Progenitor cell of endocrine pancreas (in vitro differentiated cells): ENCODE data around the gene ADARB1. TPM values are rescaled to one million over a fixed set of nuclear protein-coding genes. Genes with fewer than 3 reads are reported as not detected.

ENCODE experiments used
- DNase-seq: peaks from one replicate; pipeline ENCODE4 v3.0.0; 2021; ENCODE audit warnings: low spot score; ENCODE audit not compliant: unreplicated experiment
- H3K27ac Mint-ChIP-seq: 2 replicates; pipeline ENCODE4 v1.8.0; 2021; ENCODE audit warnings: mild to moderate bottlenecking, moderate library complexity, mixed read lengths
- H3K27me3 Mint-ChIP-seq: 2 replicates; pipeline ENCODE4 v1.8.0; 2021; ENCODE audit warnings: mixed read lengths
- H3K36me3 Mint-ChIP-seq: 2 replicates; pipeline ENCODE4 v1.8.0; 2022; ENCODE audit warnings: mixed read lengths; ENCODE audit not compliant: insufficient read depth
- H3K4me1 Mint-ChIP-seq: 2 replicates; pipeline ENCODE4 v1.8.0; 2021; ENCODE audit warnings: low read depth, mixed read lengths
- H3K4me3 Mint-ChIP-seq: 2 replicates; pipeline ENCODE4 v1.8.0; 2021; ENCODE audit warnings: low read depth, mild to moderate bottlenecking, moderate library complexity, mixed read lengths
- H3K9me3 Mint-ChIP-seq: 2 replicates; pipeline ENCODE4 v1.8.0; 2021; ENCODE audit warnings: low read depth, mixed read lengths
- total RNA-seq: library from RNA; stranded (reverse); gene quantifications from 2 replicates; pipeline ENCODE4 v1.2.1, GENCODE V29; 2021
- TF ChIP-seq, protein P1 (sequence below): fragments of 200-600 bp; sonication (generic); IDR thresholded peaks from one replicate; pipeline ENCODE4 v1.5.0; 2021; ENCODE audit warnings: antibody characterized with exemption, mild to moderate bottlenecking; ENCODE audit not compliant: unreplicated experiment

The ADARB1 gene
- total RNA-seq, 1 donor from 2014 or later: 19.1 TPM

DNA sequence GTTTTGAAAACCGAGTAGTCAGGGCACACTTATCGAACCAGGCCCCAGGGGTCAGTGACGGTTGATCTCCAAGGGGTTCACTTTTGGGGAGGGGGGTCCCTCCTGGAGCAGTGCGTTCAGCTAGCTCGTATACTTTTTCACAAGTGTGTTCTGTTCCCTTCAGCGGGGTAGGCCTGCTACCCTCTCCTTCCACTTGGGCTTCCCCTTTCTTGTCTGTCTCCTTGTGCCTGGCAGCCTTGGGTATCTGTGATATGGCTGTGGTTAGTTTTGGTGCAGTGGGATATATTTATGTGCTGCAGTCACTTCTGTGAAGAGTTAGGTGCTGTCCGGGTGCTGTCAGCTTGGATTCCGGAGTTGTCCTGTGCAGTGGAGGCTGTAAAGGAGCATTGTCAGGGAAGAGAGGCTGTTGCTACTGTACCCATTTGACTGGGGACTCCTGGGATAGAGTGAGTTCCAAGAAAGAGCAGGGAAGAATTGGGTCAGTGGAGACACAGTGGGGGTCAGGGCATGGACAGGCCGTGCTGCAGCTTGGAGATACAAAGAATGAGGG is 29.7 kb downstream of the ADARB1 start:
- H3K4me1 Mint-ChIP-seq: peaks cover 3% of the 10 kb centered on the region
- no peaks in the 10 kb centered on the region for H3K9me3 Mint-ChIP-seq
- no peaks in the 10 kb centered on the region for H3K27me3 Mint-ChIP-seq
- H3K4me3 Mint-ChIP-seq: no peak overlapping the region
- H3K27ac Mint-ChIP-seq: no peak overlapping the region
- DNase-seq: no peak
- TF ChIP-seq, protein P1, sequence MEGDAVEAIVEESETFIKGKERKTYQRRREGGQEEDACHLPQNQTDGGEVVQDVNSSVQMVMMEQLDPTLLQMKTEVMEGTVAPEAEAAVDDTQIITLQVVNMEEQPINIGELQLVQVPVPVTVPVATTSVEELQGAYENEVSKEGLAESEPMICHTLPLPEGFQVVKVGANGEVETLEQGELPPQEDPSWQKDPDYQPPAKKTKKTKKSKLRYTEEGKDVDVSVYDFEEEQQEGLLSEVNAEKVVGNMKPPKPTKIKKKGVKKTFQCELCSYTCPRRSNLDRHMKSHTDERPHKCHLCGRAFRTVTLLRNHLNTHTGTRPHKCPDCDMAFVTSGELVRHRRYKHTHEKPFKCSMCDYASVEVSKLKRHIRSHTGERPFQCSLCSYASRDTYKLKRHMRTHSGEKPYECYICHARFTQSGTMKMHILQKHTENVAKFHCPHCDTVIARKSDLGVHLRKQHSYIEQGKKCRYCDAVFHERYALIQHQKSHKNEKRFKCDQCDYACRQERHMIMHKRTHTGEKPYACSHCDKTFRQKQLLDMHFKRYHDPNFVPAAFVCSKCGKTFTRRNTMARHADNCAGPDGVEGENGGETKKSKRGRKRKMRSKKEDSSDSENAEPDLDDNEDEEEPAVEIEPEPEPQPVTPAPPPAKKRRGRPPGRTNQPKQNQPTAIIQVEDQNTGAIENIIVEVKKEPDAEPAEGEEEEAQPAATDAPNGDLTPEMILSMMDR: no peak
- no peaks in the 10 kb centered on the region for H3K36me3 Mint-ChIP-seq

DNA sequence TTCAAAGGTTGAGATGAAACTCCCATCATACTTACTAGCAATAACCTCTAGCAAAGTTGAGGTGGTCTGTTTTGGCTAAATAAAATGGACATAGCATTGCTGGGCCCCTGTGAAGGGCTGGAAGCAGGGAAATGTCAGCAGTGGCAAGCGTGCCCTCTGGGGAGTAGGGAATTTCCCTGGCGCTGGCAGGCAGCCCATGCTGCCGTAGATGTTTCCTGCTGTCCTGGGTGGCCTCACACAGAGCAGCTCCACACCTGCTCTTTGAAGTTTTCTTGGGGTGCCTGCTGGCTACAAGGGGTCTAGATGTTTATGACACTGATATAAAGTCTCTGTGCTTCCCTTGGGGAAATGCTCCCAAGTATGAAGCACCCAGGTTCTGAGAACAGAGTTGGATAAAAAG is 30.2 kb downstream of the ADARB1 start:
- no peaks in the 10 kb centered on the region for H3K36me3 Mint-ChIP-seq
- H3K4me1 Mint-ChIP-seq: peaks cover 3% of the 10 kb centered on the region
- no peak overlapping the region for H3K4me3 Mint-ChIP-seq

GRCh38 chr21:45105906-45106485 is 31.6 kb downstream of the ADARB1 start:
- H3K27me3 Mint-ChIP-seq: no peaks in the 10 kb centered on the region
- DNase-seq: no peak
- TF ChIP-seq, protein P1: no peak
- peaks cover 3% of the 10 kb centered on the region for H3K4me1 Mint-ChIP-seq
- no peak overlapping the region for H3K27ac Mint-ChIP-seq
- H3K9me3 Mint-ChIP-seq: no peaks in the 10 kb centered on the region
- H3K4me3 Mint-ChIP-seq: no peak overlapping the region
- no peaks in the 10 kb centered on the region for H3K36me3 Mint-ChIP-seq

More for the DNA sequence above, 30.2 kb downstream of the ADARB1 start:
- TF ChIP-seq, protein P1: no peak
- no peaks in the 10 kb centered on the region for H3K27me3 Mint-ChIP-seq
- no peak overlapping the region for H3K27ac Mint-ChIP-seq
- no peak for DNase-seq
- no peaks in the 10 kb centered on the region for H3K9me3 Mint-ChIP-seq

DNA sequence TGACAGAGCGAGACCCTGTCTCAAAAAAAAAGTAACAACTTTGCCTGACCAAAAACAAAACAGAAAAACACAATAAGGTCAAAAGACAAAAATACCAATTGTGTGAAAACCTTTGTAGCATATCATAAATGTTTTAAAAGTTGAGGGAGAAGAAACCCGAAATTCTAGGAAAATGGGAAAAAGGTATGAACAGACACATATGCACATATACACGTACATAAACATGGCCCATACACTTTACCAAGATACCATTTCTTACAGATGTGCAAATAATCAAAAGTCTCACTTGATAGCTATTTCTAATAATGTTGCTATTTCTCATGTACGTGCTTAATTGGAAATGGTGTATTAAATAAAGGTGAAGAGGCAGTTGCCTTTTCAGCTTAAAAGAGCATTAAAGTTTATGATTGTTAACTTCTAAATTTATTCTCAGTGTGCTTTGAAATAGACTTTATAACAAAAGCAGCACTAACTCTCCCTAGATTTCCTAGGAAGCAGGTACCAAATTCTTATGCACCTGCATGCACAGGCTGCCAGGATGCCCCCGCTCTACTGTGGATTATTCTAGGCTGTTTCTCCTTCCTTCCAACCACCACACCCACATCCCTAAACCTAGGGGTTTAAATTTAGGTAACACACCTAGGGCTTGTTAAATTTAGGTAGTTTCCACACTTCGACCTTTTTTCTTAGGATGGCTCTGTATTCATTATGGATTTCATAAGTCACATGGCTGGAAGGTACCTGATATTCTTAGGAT is 33.8 kb downstream of the ADARB1 start:
- Mint-ChIP-seq H3K36me3 (no peaks in the 10 kb centered on the region), H3K27me3 (no peaks in the 10 kb centered on the region), H3K4me3 (no peak overlapping the region), H3K9me3 (no peaks in the 10 kb centered on the region), H3K27ac (no peak overlapping the region), H3K4me1 (peaks cover 3% of the 10 kb centered on the region)
- DNase-seq: no peak
- TF ChIP-seq, protein P1: no peak

- Mint-ChIP-seq H3K9me3 (no peaks in the 10 kb centered on the region), H3K4me1 (peaks cover 3% of the 10 kb centered on the region), H3K36me3 (no peaks in the 10 kb centered on the region), H3K4me3 (no peak overlapping the region), H3K27ac (no peak overlapping the region), H3K27me3 (no peaks in the 10 kb centered on the region)
- DNase-seq: no peak
- TF ChIP-seq, protein P1: no peak
Observed at GRCh38 chr21:45108808-45109781, 34.7 kb downstream of the ADARB1 start.
